8988T (cell line): Measurements from ENCODE around the gene ST6GALNAC3.
"Not testable (repeated sequence)": the region's sequence is repeated elsewhere in the genome, so short reads cannot be mapped to it uniquely, and the experiment has no call there.

Experiments used
- DNase-seq: peaks from one replicate; pipeline ENCODE4 v3.0.0; 2011

Gene ST6GALNAC3

GRCh38 chr1:76607717-76608116 lies 533.2 kb downstream of the ST6GALNAC3 start:
- no peak for DNase-seq

DNA sequence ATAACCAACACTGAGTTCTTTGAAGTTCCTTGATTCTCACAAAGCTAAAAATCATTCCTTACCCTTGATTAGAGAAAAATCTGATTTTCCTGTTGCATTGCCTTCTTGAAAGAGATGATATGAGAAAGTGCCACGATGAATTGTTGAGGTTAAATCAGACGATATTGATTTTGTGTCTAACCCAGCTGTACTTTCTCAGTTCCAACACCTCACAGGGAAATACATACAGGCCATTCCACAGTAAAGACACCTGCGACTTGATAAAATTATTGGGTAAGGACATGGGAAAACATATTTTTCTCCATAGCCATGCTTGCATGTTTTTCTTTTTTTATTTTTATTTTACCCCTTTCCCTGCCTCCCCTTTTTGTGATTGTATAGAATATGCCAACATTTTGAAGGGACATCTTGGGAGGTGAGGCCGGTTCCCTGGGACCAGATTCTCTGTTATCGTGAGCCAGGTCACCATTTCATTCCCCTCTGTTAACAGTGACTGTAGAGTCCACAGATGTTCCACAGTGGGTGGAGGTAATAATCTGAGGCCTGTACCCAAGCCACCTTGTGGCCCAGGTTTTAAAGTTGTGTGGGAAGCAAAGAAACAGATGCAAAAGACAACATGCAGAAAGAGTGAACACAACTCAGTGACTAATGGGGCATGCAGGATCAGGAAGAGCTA lies 537.4 kb downstream of the ST6GALNAC3 start:
- DNase-seq: no peak

DNA sequence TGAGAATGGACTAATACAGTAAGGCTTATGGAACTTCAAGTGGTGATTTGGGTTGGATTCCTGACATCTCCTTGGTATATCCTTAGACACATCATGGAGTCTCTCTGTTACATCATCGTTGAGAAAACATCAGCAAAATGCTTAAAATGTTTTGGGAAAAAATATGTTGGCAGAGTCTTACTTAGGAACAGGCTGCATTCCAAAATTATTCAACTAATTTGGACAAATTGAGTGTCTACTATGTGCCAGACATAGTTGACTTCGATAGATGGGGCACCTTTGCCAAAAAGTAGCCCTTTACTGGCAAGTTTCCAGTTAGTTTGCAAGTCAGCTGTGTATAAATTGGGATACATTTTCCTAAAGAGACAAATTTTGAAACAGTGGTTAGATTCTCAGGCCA lies 539.3 kb downstream of the ST6GALNAC3 start:
- no peak for DNase-seq

GRCh38 chr1:76615253-76616035 lies 540.9 kb downstream of the ST6GALNAC3 start:
- no peak for DNase-seq

DNA sequence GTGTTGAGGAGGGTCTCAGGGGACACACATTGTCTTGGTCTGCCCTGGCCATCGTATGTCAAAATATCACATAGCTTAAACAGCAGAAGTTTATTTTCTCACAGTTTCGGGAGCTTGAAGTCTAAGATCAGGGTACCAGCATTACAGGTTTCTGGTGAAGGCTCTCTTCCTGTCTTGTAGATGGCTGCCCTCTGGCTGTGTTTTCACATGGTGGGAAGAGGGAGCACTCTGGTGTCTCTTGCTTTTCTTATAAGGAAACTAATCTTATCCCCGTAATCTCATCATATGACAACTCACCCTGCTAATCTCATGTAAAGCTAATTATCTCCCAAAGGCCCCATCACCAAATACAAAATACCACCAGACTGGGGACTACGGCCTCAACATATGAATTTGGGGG lies 545.8 kb downstream of the ST6GALNAC3 start:
- DNase-seq: no peak

DNA sequence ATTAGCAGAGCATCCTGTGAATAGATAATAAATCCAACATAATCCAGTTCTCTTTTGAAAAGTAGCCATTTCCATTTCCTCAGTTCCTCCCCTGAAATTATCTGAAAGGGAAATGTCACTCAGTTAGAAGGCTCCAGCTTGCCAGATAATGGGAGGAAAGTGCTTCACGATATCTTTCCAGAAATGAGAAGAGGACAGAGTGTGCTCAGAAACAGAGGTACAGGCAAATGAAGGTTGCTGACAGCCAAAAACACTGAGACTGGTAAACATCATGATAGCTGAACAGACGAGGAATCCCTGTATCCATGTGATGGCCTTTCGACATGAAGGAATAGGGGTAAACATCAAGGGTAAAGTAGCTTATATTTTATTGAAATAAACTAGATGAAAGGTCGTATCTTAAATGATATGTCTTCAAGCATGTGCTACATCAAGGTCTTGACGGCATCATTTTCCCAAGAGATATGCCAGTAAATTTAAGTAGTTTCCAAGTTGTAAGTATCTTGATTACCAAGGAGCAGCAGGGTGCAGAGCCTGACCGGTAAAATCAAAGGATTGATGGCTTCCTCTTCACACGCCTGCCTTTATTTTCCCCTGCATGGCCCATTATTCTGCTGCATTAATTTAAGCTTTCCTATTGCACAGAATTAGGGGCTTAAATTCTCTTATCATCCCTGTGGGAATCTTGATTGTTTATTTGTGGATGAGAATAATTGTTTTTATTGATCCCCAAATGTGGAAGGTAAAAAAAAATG lies 548.4 kb downstream of the ST6GALNAC3 start:
- DNase-seq: no peak

- no peak for DNase-seq
Observed at GRCh38 chr1:76625886-76626678, 551.5 kb downstream of the ST6GALNAC3 start.

GRCh38 chr1:76627498-76627897 lies 553.0 kb downstream of the ST6GALNAC3 start:
- DNase-seq: no peak

DNA sequence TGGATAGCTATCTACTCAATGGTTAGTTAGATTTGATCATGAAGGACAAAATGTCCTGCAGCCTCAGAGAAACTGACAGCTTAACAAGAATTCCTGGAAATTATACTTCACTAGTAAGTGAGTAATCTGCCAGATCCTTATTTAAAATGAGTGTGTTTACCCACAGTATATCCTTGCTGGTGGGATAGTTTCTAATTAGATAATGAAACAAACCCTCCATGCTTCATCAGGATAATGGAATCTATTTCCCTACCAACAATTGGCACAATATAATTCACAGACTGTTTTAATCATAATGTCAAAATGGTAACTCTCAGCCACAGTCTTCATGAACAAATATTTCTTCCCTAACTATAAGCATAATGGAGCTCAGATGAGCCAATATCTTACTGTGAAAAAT lies 553.4 kb downstream of the ST6GALNAC3 start:
- DNase-seq: no peak

- DNase-seq: no peak
Observed at GRCh38 chr1:76632136-76632535, 557.6 kb downstream of the ST6GALNAC3 start.

DNA sequence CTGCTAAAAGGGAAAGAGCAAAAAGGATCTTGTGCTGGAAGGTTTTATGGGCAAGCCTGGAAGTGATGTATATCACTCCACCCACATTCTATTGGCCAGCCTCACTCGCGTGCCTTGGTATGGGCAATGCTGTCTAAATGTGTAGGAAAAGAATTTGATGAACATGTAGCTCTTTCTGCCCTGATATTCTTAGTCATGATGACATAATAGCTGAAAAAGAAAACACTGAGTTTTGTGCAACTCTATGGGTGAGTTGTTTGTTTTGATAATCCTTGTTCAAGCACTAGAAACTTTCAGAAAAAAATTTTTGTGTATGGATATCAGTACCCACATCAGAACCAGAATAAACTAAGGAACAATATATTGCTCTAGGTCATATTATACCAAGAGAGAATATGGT lies 561.2 kb downstream of the ST6GALNAC3 start:
- DNase-seq: no peak

DNA sequence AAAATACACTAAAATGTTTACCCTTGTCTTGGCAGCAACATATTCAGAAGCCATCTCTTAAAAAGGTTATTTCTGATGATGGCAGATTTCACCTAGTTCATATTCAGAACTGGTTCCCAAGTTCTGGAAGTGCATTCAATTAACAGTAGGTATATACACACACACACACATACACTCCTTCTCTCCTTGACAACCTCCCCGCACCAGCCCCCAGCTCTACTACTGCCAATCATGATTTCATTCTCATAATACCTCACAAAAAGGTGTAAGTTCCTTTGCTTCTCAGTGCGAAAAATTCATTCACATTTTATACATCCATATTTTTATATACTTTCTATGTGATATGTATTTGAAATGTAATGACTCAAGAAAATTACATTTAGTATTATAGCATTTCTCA lies 564.6 kb downstream of the ST6GALNAC3 start:
- no peak for DNase-seq

DNA sequence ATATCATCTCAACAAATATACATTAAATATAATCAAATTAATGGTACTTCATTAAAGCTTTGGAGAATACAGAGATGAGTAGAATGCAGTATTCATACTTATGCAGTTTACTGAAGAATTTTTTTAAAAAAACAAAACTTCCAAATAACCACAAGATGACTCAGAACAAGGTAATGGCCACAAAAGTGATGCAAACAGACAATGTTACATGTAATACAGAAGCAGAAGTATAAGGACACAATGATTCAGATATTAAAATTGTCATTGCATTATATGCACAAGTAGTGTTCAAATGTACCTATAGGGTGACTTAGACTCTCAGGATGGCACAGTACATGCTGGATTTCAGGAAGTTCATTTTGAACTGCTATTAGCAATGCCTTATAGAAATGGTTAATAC lies 565.5 kb downstream of the ST6GALNAC3 start:
- DNase-seq: no peak

DNA sequence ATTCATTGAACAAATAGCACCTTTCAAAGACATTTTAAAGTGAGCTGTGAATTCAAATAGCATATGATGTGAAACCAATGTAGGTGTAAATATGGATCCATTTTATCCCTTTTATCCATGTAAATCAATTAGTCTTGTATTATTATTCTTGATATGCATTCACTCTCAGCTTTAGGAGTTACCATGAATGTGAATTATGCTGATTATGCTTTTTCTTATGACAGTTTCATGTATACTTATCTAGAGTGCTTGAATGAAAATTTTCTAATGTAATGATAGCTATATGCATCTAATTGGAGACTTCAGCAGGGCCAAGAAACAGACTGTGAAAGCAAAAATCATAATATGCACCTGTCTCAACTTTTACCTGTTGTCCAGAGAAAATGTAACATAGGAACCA lies 566.2 kb downstream of the ST6GALNAC3 start:
- no peak for DNase-seq

DNA sequence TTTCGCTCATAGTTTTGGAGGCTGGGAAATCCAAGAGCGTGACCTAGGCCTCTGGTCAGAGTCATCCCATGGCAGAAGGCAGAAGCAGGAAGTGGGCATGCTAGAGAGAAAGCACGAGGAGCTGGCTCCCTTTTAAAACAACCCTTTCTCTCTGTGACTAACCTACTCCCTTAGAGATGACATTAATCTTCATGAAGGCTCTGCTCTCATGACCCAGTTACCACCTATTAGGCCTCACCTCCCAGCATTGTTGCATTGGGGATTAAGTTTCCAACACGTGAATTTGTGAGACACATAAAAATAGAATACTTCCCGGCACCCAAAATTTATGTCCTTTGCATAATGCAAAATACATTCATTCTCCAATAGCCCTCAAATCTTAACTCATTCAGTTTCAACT lies 569.6 kb downstream of the ST6GALNAC3 start:
- DNase-seq: no peak

DNA sequence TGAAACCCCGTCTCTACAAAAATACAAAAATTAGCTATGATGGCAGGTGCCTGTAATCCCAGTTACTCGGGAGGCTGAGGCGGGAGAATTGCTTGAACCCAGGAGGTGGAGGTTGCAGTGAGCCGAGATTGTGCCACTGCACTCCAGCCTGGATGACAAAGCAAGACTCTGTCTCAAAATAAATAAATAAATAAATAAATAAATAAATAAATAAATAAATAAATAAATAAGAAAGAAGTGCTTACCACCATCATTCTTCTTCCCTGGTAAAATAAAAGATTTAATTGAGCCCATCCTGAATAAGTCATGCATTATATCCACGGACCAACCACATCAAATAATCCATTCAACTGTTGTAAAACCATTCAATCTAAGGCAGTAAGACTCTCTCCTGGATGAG lies 578.3 kb downstream of the ST6GALNAC3 start:
- DNase-seq: not testable (repeated sequence)

GRCh38 chr1:76657623-76658022 lies 583.1 kb downstream of the ST6GALNAC3 start:
- DNase-seq: no peak

GRCh38 chr1:76659171-76659940 lies 584.8 kb downstream of the ST6GALNAC3 start:
- DNase-seq: no peak

DNA sequence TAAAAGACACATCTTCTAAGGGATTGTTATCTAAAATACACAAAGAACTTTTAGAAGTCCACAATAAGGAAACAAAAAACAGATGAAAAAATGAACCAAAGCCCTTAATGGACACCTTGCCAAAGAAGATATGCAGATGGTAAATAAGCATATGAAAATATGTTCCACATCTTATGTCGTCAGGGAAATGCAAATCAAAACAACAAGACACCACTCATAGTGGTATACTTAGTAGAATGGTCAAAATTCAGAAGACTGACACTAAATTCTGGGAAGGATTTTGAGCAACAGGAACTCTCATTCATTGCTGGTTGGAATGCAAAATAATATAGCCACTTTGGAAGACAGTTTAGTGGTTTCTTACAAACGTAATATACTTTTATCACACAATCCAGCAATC lies 587.0 kb downstream of the ST6GALNAC3 start:
- no peak for DNase-seq

- no peak for DNase-seq
Observed at GRCh38 chr1:76666499-76666898, 592.0 kb downstream of the ST6GALNAC3 start.

GRCh38 chr1:76668046-76668445 lies 593.5 kb downstream of the ST6GALNAC3 start:
- DNase-seq: no peak

GRCh38 chr1:76669131-76669530 lies 594.6 kb downstream of the ST6GALNAC3 start:
- DNase-seq: no peak
